ENCODE measurements around the gene KCNG2.

Gene KCNG2

DNA sequence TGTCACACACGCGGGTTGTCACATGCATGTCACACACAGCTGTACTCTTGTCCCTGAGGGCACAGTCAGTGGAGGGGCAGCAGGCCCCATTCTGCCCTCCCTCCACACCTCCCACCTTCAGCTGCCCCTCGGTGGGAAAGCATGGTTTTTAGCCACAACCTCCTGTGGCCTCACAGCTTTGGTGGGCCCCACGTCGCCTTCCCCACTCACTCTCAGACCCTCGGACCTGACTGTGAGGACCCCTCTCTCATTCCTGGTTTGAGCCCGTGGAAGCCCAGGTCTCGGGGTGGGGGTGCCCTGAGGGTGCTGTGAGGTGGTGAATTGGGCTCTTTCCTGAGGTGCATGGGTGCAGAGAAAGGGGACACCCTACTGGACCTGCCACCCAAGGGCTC, 19.9 kb downstream of the KCNG2 start (continued):
- TF ChIP-seq EGR2 (tag by site-specific recombination; IDR thresholded peaks at IDR 0.05; ENCODE audit: low read depth) (no peak), ZNF24 (tag by site-specific recombination; IDR thresholded peaks at IDR 0.05) (no peak), ZNF76 (tag by site-specific recombination; IDR thresholded peaks at IDR 0.05; ENCODE audit: borderline replicate concordance, low read depth) (no peak), ZNF548 (tag by site-specific recombination; IDR thresholded peaks at IDR 0.05) (no peak), ZNF350 (tag by site-specific recombination; IDR thresholded peaks at IDR 0.05) (no peak), ZNF433 (tag by site-specific recombination; IDR thresholded peaks at IDR 0.05; ENCODE audit: low read depth) (no peak), GLIS1 (tag by site-specific recombination; IDR thresholded peaks at IDR 0.05) (no peak)
- TF ChIP-seq, protein P1, sequence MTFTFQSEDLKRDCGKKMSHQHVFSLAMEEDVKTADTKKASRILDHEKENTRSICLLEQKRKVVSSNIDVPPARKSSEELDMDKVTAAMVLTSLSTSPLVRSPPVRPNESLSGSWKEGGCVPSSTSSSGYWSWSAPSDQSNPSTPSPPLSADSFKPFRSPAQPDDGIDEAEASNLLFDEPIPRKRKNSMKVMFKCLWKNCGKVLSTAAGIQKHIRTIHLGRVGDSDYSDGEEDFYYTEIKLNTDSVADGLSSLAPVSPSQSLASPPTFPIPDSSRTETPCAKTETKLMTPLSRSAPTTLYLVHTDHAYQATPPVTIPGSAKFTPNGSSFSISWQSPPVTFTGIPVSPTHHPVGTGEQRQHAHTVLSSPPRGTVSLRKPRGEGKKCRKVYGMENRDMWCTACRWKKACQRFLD (tag by site-specific recombination; IDR thresholded peaks at IDR 0.05) = no peak

DNA sequence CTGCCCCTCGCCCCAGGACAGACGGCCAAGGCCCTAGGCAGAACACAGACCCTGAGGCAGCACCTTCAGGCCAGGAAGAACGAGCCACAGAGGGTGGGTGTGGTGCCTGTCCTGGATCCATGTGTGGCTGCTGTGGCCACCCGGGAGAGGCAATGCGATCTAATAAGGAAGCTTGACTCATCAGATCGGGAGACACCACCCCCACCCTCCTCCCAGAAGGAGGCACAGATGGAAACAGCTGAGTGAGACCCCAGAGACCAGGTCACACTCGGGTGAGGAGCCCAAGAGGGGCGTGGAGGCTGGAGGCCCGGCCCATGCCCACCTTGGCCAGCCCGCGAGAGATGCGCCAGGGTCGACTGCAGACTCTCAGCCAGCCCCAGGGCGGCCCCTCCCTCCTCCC, 20.3 kb downstream of the KCNG2 start:
- H3K9me3 ChIP-seq (ENCODE audit: control insufficient read depth, insufficient read depth, low read depth, low read length) = no peaks in the 10 kb centered on the region
- H3K4me3 ChIP-seq (ENCODE audit: low read depth, low read length) = no peak overlapping the region
- POLR2A ChIA-PET = no interaction called here

DNA sequence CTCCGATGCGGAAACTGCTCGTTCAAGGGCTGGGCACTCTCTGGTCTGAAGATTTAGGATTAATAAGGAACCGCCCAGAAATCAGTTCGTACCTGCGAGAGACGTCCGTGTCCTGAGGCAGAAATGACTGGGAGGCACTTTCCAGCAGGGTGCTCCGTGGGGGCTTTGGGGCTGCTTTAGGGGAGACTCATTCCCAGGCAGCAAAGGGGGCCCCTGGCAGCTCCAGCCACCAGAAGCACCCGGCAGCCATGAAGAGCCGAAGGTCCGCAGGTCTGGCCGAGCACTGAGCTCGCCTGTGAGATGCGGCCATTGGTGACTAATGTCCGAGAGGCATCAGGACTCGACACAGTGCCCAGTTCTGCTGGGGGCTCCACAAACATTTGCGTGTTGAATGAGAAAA, 20.9 kb downstream of the KCNG2 start:
- H3K4me1 ChIP-seq (ENCODE audit: control insufficient read depth, insufficient read depth, low read length) = no peaks in the 10 kb centered on the region
- POLR2A ChIA-PET = no interaction called here
- CTCF ChIA-PET = no interaction called here

More for the DNA sequence above, 20.3 kb downstream of the KCNG2 start:
- TF ChIP-seq ZNF404 (tag by site-specific recombination; IDR thresholded peaks at IDR 0.05) (no peak), GLIS1 (tag by site-specific recombination; IDR thresholded peaks at IDR 0.05) (peak; percentile 35; the same call in 1 of the 2 replicates), ZNF202 (tag by site-specific recombination; IDR thresholded peaks at IDR 0.05; ENCODE audit: borderline replicate concordance) (no peak)
- Histone ChIP-seq H3K4me1 (ENCODE audit: control insufficient read depth, insufficient read depth, low read length) (no peaks in the 10 kb centered on the region), H3K36me3 (ENCODE audit: control insufficient read depth in 2 of 2, insufficient read depth in 1 of 2, low read length in 2 of 2) (no peaks in the 10 kb centered on the region), H3K27ac (ENCODE audit: extremely low read depth, low read depth, low read length) (no peak overlapping the region)
- CTCF ChIA-PET = no interaction called here

DNA sequence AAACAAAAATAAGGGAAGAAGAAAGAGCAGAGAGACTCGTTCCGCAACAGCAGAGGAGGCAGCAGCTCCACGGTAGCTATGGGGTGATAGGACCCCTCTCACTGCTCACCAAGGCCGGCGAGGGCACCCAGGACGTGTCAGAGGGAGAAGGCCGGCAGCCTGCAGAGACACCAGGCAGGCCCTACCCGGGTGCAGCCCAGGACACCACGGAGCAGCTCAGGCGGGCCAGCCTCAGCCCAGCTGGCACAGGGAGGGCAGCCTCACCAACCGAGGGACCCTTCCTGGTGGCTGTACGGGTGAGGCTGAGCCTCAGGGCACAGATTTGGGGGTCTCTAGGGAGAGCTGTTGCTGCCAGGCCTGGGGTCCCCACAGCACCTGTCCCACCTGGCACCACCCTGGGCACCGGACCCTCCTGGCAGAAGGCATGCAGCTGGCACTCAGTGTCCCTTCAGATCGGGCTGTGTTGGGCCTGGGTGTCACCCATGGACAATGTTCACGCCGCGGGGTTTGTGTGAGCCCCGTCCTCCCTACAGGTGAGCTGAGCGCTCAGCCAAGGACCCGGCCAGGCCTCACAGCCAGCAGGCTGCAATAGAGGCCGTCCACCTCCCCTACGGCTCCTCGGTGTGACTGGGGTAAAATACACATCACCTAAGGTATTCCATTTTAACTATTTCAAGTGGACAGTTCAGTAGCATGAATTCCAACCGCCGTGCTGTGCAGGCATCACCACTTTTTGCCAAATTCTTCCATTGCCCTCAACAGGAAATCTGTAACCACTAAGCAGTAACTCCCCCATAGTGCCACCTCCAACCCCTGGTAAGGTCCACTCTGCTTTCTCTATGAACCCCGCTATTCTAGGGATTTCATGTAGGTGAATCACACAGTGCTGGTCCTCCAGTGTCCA, 21.6 kb downstream of the KCNG2 start:
- H3K9me3 ChIP-seq (ENCODE audit: control insufficient read depth, insufficient read depth, low read depth, low read length) = no peaks in the 10 kb centered on the region
- POLR2A ChIA-PET = no interaction called here
- TF ChIP-seq, protein P2, sequence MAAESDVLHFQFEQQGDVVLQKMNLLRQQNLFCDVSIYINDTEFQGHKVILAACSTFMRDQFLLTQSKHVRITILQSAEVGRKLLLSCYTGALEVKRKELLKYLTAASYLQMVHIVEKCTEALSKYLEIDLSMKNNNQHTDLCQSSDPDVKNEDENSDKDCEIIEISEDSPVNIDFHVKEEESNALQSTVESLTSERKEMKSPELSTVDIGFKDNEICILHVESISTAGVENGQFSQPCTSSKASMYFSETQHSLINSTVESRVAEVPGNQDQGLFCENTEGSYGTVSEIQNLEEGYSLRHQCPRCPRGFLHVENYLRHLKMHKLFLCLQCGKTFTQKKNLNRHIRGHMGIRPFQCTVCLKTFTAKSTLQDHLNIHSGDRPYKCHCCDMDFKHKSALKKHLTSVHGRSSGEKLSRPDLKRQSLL (tag by site-specific recombination; IDR thresholded peaks at IDR 0.05) = no peak
- TF ChIP-seq ZSCAN16 (tag by site-specific recombination; IDR thresholded peaks at IDR 0.05) (no peak), ZNF549 (tag by site-specific recombination; IDR thresholded peaks at IDR 0.05) (no peak), ZNF239 (tag by site-specific recombination; IDR thresholded peaks at IDR 0.05) (no peak), KLF10 (tag by site-specific recombination; IDR thresholded peaks at IDR 0.05) (no peak)
- H3K4me3 ChIP-seq (ENCODE audit: low read depth, low read length) = no peak overlapping the region
- CTCF ChIA-PET = no interaction called here
- no peaks in the 10 kb centered on the region for H3K36me3 ChIP-seq (ENCODE audit: control insufficient read depth in 2 of 2, insufficient read depth in 1 of 2, low read length in 2 of 2)
- H3K4me1 ChIP-seq (ENCODE audit: control insufficient read depth, insufficient read depth, low read length) = no peaks in the 10 kb centered on the region
- H3K27ac ChIP-seq (ENCODE audit: extremely low read depth, low read depth, low read length) = no peak overlapping the region

More for the DNA sequence above, 20.9 kb downstream of the KCNG2 start:
- Histone ChIP-seq H3K4me3 (ENCODE audit: low read depth, low read length) (no peak overlapping the region), H3K27ac (ENCODE audit: extremely low read depth, low read depth, low read length) (no peak overlapping the region), H3K36me3 (ENCODE audit: control insufficient read depth in 2 of 2, insufficient read depth in 1 of 2, low read length in 2 of 2) (no peaks in the 10 kb centered on the region), H3K9me3 (ENCODE audit: control insufficient read depth, insufficient read depth, low read depth, low read length) (no peaks in the 10 kb centered on the region)
- TF ChIP-seq ZBTB20 (tag by site-specific recombination; IDR thresholded peaks at IDR 0.05) (no peak), ZNF558 (tag by site-specific recombination; IDR thresholded peaks at IDR 0.05) (no peak), ZFP3 (tag by site-specific recombination; IDR thresholded peaks at IDR 0.05; ENCODE audit: low read depth) (no peak), ZSCAN16 (tag by site-specific recombination; IDR thresholded peaks at IDR 0.05) (no peak), ZNF501 (tag by site-specific recombination; IDR thresholded peaks at IDR 0.05) (no peak), REPIN1 (tag by site-specific recombination; IDR thresholded peaks at IDR 0.05; ENCODE audit: low read depth) (no peak), ZNF138 (tag by site-specific recombination; IDR thresholded peaks at IDR 0.05; ENCODE audit: borderline replicate concordance) (no peak), ZNF529 (tag by site-specific recombination; IDR thresholded peaks at IDR 0.05; ENCODE audit: insufficient replicate concordance) (no peak), ZFHX2 (tag by site-specific recombination; conservative IDR thresholded peaks at IDR 0.05) (no peak), YY2 (tag by site-specific recombination; IDR thresholded peaks at IDR 0.05) (no peak), SP2 (tag by site-specific recombination; IDR thresholded peaks at IDR 0.05) (no peak), ZNF311 (tag by site-specific recombination; IDR thresholded peaks at IDR 0.05; ENCODE audit: borderline replicate concordance) (no peak), ZNF548 (tag by site-specific recombination; IDR thresholded peaks at IDR 0.05) (no peak), ZBTB8A (tag by site-specific recombination; IDR thresholded peaks at IDR 0.05) (no peak), ZNF433 (tag by site-specific recombination; IDR thresholded peaks at IDR 0.05; ENCODE audit: low read depth) (no peak)
